ENCODE data around the gene MFSD6.
"Not testable (repeated sequence)": the region's sequence is repeated elsewhere in the genome, so short reads cannot be mapped to it uniquely, and the experiment has no call there.

MFSD6 gene

DNA sequence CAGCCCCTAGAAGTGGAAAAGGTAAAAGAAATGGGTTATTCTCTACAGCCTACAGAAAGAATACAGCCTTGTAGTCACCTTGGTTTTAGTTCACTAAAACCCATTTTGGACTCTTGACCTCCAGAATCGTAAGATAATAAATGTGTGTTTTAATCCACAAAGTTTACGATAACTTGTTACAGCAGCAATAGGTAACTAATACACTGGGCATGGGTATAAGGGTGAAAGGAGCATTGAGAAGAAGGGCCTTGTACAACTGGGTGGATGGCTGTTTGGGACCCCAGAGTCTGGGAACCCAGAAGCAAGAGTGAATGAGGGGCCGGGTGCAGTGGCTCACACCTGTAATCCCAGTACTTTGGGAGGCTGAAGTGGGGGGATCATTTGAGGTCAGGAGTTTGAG is 2.2 kb upstream of the MFSD6 start:
- DNase-seq (ENCODE audit: low read depth) = no peak

- no peak for DNase-seq (ENCODE audit: low read depth)
These were observed 1.4 kb upstream of the MFSD6 start for GRCh38 chr2:190406805-190407204.

DNA sequence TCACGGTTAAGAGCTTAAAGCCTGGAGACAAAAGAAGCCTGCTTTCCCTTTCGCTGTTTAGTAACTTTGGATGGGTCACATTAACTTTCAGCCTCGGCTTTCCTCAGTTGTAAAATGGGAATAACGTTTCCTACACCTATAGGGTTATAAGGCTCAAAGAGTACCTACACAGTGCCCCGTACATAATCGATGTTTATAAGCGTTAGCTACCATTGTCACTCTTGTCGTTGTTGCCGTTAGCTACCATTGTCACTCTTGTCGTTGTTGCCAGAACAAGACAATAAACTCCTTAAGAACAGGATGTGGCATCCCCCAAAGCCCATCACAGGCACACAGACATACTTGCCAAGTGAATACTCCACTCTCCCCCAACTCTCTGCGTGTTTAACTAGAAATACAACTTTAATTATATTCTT is 901 bp upstream of the MFSD6 start:
- no peak for DNase-seq (ENCODE audit: low read depth)

- peak; percentile 55 for DNase-seq (ENCODE audit: low read depth)
These were observed 550 bp downstream of the MFSD6 start for GRCh38 chr2:190408538-190409271.

- no peak for DNase-seq (ENCODE audit: low read depth)
These were observed 1.5 kb downstream of the MFSD6 start for GRCh38 chr2:190409616-190410015.

GRCh38 chr2:190410166-190410565 is 2.0 kb downstream of the MFSD6 start:
- no peak for DNase-seq (ENCODE audit: low read depth)

- DNase-seq (ENCODE audit: low read depth) = no peak
These were observed 4.8 kb downstream of the MFSD6 start for GRCh38 chr2:190412966-190413365.

GRCh38 chr2:190413421-190413820 is 5.3 kb downstream of the MFSD6 start:
- no peak for DNase-seq (ENCODE audit: low read depth)

- DNase-seq (ENCODE audit: low read depth) = no peak
These were observed 7.1 kb downstream of the MFSD6 start for GRCh38 chr2:190415251-190415650.

- DNase-seq (ENCODE audit: low read depth) = no peak
These were observed 7.9 kb downstream of the MFSD6 start for GRCh38 chr2:190415794-190416775.

DNA sequence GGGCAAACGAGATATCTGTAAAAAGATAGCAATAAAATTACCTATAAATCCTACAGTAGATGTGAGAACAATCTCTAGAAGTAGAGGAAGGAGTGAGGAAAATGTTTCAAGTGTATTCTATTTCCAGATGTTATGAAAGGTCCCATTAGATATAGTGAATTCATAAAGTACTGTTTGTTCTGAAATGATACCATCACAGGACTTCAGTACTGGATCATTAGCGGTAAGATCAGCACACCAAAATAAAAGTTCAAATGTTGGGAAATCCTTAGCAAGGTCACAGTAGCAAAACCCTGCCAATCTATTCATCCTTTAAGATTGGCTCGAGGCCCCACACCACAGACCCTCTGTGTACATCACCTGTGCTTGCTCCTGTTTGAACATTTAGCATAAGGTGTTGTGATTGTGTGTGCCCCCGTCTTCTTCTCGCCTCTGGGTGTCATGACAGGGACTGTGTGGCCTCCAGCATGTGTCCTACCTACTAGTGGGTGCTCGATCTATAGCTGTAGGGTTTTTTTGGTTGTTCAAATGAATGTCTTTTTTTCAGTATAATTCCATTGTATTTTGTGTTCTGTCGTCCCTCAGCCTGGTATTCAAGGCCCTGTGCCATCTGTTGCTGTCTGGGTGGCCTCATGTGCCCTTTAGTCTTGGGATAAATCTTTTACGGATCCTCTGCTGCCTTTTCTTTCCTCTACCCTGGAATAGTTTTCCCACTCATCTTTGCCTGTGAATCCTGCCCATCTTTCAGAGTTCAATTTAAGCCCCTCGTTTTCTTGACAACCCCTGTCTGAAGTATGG is 9.1 kb downstream of the MFSD6 start:
- no peak for DNase-seq (ENCODE audit: low read depth)

DNA sequence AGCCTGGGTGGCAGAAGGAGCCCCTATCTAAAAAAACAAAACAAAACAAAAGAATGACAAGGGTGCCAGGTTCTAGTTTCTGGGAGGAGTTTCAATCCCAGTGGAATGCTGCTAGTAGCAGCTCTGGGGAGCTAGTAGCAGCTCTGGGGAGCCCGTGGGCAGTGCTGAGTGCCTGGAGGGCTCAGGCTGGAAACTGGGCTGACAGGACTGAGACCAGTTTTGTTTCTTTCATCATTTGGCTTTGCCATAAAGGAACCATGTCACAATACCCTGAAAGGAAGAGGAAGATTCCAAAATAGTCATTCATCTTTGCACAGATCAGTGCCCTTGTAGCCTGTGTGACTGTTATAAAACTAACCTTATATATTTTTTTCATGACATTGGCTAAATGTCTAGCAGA is 10.6 kb downstream of the MFSD6 start:
- DNase-seq (ENCODE audit: low read depth) = no peak

DNA sequence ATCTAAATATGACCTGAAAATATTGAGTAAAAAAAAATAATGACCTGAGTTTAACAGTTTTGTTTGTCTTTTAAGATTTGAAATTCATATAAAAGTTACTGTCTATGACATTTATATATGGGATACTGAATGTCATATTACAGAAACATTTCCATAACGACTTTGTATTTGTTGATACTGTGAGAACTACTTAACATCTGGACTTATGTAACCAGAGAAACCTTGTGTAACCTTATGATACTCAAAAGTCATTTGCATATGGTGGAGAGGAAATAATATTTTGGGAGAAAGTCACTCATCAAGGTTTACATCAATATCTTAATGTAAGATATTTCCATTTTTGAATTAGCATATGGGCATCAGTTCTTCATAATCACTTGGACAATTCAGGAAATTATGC is 12.6 kb downstream of the MFSD6 start:
- DNase-seq (ENCODE audit: low read depth) = no peak

- DNase-seq (ENCODE audit: low read depth) = no peak
These were observed 17.2 kb downstream of the MFSD6 start for GRCh38 chr2:190425221-190425866.

- DNase-seq (ENCODE audit: low read depth) = no peak
These were observed 17.9 kb downstream of the MFSD6 start for GRCh38 chr2:190425883-190426658.

DNA sequence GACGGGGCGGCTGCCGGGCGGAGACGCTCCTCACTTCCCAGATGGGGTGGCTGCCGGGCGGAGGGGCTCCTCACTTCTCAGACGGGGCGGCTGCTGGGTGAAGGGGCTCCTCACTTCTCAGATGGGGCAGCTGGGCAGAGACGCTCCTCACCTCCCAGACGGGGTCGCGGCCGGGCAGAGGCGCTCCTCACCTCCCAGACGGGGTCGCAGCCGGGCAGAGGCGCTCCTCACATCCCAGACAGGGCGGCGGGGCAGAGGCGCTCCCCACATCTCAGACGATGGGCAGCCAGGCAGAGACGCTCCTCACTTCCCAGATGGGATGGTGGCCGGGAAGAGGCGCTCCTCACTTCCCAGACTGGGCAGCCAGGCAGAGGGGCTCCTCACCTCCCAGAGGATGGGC is 22.7 kb downstream of the MFSD6 start:
- not testable (repeated sequence) for DNase-seq (ENCODE audit: low read depth)

DNA sequence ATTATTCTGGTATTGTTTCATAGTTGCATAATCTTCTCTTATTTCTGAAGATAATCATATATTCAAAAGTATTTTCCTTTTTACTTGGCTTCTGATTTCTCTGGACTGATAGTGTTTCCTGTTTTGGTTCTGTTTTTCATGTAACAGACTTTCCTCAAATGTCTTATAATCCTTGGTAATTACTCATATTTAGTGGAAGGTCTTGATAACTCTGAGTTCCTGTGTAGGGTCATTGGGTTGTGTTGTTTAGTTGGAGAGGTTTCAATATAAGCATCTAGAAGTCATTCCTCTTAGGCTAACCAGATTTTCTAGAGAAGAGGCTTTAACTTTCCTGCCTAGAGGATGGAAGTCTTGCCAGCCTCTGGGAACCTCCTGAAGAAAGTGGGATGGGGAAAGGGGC is 23.8 kb downstream of the MFSD6 start:
- DNase-seq (ENCODE audit: low read depth) = no peak

DNA sequence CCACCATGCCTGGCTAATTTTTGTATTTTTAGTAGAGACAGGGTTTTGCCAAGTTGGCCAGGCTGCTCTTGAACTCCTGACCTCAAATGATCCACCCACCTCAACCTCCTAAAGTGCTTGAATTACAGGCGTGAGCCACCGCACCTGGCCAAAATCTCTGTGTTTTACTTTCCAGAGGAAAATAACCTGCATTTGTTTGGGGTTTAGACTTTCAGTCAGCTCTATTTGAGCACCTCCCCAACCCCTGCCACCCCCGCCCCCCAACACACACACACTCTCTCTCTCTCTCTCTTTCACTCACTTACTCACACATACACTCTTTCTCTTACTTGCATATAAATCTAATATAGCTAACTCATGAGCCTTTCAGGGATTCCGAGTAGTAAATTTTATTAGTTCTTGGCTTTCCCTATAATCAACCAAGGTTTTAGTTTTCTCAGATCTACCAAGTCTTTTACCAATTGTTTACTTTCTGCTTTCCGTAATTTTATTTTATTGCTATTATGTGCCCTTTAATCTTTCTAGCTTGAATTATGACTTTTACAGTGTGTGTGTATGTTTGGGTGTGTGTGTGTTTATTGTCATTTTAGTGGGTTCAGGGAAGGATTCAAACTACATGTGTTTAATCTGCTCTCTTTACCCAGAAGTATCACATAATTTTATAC is 24.5 kb downstream of the MFSD6 start:
- no peak for DNase-seq (ENCODE audit: low read depth)

DNA sequence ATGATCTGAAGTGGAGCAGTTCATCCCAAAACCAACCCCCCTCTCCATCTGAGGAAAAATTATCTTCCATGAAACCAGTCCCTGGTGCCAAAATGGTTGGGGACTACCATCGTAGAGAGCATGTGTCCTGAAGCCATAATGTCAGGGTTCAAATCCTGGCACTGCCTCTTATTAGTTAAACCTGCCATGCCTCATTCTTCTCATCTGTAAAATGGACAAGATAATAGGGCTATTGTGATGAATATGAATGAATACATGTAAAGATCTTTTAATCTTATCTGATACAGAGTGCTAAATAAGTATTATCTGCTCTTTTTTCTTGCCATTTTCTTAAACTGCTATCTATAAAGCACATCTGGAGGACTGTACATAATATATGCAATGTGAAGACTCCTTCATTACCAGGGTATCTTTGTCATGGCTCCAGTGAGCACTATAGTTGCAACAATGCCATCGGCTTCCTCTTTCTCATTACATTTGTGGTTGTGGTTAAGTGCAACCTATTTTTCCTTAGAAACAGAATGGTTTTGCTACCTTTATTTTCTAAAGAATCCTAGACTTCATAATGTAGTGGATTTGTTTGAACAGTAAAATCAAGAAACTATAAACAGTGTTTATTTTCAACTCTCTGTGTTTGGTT is 27.0 kb downstream of the MFSD6 start:
- DNase-seq (ENCODE audit: low read depth) = no peak

DNA sequence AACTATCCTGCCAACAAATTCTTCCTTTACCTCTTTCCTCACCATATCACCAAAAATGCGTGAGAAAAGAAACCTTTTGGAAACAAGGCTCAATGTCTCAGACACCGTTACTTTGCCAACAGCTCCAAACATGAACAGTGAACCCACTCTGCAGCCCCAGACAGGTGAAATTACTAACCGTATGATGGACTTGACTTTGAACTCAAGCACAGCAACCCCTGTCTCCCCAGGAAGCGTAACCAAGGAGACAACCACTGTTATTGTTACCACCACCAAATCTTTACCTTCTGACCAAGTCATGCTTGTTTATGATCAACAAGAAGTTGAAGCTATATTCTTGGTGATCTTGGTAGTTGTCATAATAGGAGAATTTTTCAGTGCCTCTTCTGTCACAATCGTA is 28.4 kb downstream of the MFSD6 start:
- no peak for DNase-seq (ENCODE audit: low read depth)
